Stimulated activated CD8-positive, alpha-beta memory T cell treated with anti-CD3 and anti-CD28 coated beads, Interleukin-7, amount 100 ng/mL, for 24 hours (primary cell): Measurements from ENCODE around the gene PCDHGA1.
"Not testable (repeated sequence)": the region's sequence is repeated elsewhere in the genome, so short reads cannot be mapped to it uniquely, and the experiment has no call there.

Experiments used
- DNase-seq: peaks from one replicate; pipeline ENCODE4 v3.0.0-alpha.2; 2020; ENCODE audit warnings: low read depth

PCDHGA1 gene

GRCh38 chr5:141383345-141383744 lies 53.0 kb downstream of the PCDHGA1 start:
- DNase-seq = no peak

- DNase-seq = no peak
Observed at GRCh38 chr5:141384471-141385267, 54.4 kb downstream of the PCDHGA1 start.

GRCh38 chr5:141387557-141388311 lies 57.4 kb downstream of the PCDHGA1 start, which contains the start of gene PCDHGB4:
Gene PCDHGB4, plus strand, starts transcription at chr5:141387698. Its CDS starts 187 bp downstream, at chr5:141387885.
- DNase-seq = not testable (repeated sequence)

GRCh38 chr5:141388661-141389060 lies 58.3 kb downstream of the PCDHGA1 start:
- no peak for DNase-seq

GRCh38 chr5:141389153-141390042 lies 59.1 kb downstream of the PCDHGA1 start:
- DNase-seq = no peak

- no peak for DNase-seq
Observed at GRCh38 chr5:141392429-141393198, 62.3 kb downstream of the PCDHGA1 start, which contains the start of gene PCDHGA8. Gene PCDHGA8, plus strand, starts transcription at chr5:141392633. Its CDS starts 181 bp downstream, at chr5:141392814.

GRCh38 chr5:141393267-141393666 lies 63.0 kb downstream of the PCDHGA1 start:
- DNase-seq = no peak

- not testable (repeated sequence) for DNase-seq
Observed at GRCh38 chr5:141394401-141395187, 64.3 kb downstream of the PCDHGA1 start.

GRCh38 chr5:141397756-141398551 lies 67.6 kb downstream of the PCDHGA1 start, which contains the start of gene PCDHGB5:
Gene PCDHGB5, plus strand, starts transcription at chr5:141397947. Its CDS starts 181 bp downstream, at chr5:141398128.
- DNase-seq = not testable (repeated sequence)

GRCh38 chr5:141398608-141399007 lies 68.3 kb downstream of the PCDHGA1 start:
- no peak for DNase-seq

GRCh38 chr5:141399555-141400258 lies 69.4 kb downstream of the PCDHGA1 start:
- no peak for DNase-seq

GRCh38 chr5:141402553-141403243 lies 72.4 kb downstream of the PCDHGA1 start, which contains the start of gene PCDHGA9:
Gene PCDHGA9, plus strand, starts transcription at chr5:141402778. Its CDS starts 175 bp downstream, at chr5:141402953.
- DNase-seq = no peak

- DNase-seq = no peak
Observed at GRCh38 chr5:141403387-141403786, 73.1 kb downstream of the PCDHGA1 start.

GRCh38 chr5:141407790-141408505 lies 77.6 kb downstream of the PCDHGA1 start, which contains the start of gene PCDHGB6:
Gene PCDHGB6, plus strand, starts transcription at chr5:141408021. Its CDS starts 182 bp downstream, at chr5:141408203.
- DNase-seq = not testable (repeated sequence)

GRCh38 chr5:141409598-141410306 lies 79.4 kb downstream of the PCDHGA1 start:
- DNase-seq = no peak

GRCh38 chr5:141411575-141411974 lies 81.3 kb downstream of the PCDHGA1 start:
- no peak for DNase-seq
